ENCODE results near the gene STXBP5. TPM values are rescaled to one million over a fixed set of nuclear protein-coding genes. Genes with fewer than 3 reads are reported as not detected.

The STXBP5 gene
- total and polyA plus RNA-seq, 2 donors (not counting 1 experiment from before 2014, with no cell fraction given), result 4.6 to 24.1 TPM

GRCh38 chr6:147178355-147178754 lies 25.9 kb upstream of the STXBP5 start:
- Histone ChIP-seq H3K27me3 (replicated peaks in 1 of 4; ENCODE audit: control extremely low read depth in 1 of 4, control insufficient read depth in 3 of 4, insufficient read depth in 4 of 4, low read length in 3 of 4) (no peaks in the 10 kb centered on the region), H3K9me3 (ENCODE audit: control extremely low read depth in 1 of 3, control insufficient read depth in 2 of 3, insufficient read depth in 1 of 3, low read length in 2 of 3) (no peaks in the 10 kb centered on the region), H3K4me2 (replicated peaks; ENCODE audit: low read depth, low read length, poor library complexity, severe bottlenecking) (no peak overlapping the region), H3K9ac (ENCODE audit: low read length) (no peak overlapping the region), H3K4me1 (ENCODE audit: control insufficient read depth in 2 of 2, insufficient read depth in 2 of 2, low read length in 2 of 2) (no peaks in the 10 kb centered on the region), H3K4me3 (ENCODE audit: control extremely low read depth in 1 of 5, extremely low read depth in 1 of 5, insufficient read depth in 1 of 5, low read depth in 2 of 5, low read length in 4 of 5) (no peak overlapping the region), H3K36me3 (replicated peaks in 1 of 2; ENCODE audit: control extremely low read depth in 1 of 2, control insufficient read depth in 1 of 2, extremely low read depth in 1 of 2, insufficient read depth in 2 of 2, low read length in 1 of 2) (no peaks in the 10 kb centered on the region), H4K20me1 (ENCODE audit: control insufficient read depth, insufficient read depth, low read length, poor library complexity, severe bottlenecking) (no peaks in the 10 kb centered on the region), H3K79me2 (ENCODE audit: control insufficient read depth, insufficient read depth, low read length) (no peaks in the 10 kb centered on the region), H3K27ac (ENCODE audit: low read length in 2 of 2) (no peak overlapping the region), H2AFZ (ENCODE audit: insufficient read depth, low read depth, low read length, poor library complexity, severe bottlenecking) (no peak overlapping the region)
- Mint-ChIP-seq H3K9me3 (ENCODE audit: insufficient read depth) (no peaks in the 10 kb centered on the region), H3K27ac (no peak overlapping the region), H3K4me1 (no peaks in the 10 kb centered on the region), H3K27me3 (peaks cover 9% of the 10 kb centered on the region), H3K4me3 (no peak overlapping the region)
- ATAC-seq (ENCODE audit: low read depth) (no peak), DNase-seq (no peak)
- TF ChIP-seq EZH2 (IDR thresholded peaks at IDR 0.05; ENCODE audit: borderline replicate concordance, insufficient read depth, low read depth, low read length, poor library complexity, severe bottlenecking) (no peak), CTCF (IDR thresholded peaks at IDR 0.05) (no peak)
- intact Hi-C loops (cut with micrococcal nuclease), result no loop called here
- CTCF ChIA-PET, result no interaction called here
- POLR2A ChIA-PET, result no interaction called here

- Histone ChIP-seq H3K4me2 (replicated peaks; ENCODE audit: low read depth, low read length, poor library complexity, severe bottlenecking) (no peak overlapping the region), H3K4me1 (ENCODE audit: control insufficient read depth in 2 of 2, insufficient read depth in 2 of 2, low read length in 2 of 2) (no peaks in the 10 kb centered on the region), H3K27ac (ENCODE audit: low read length in 2 of 2) (no peak overlapping the region), H3K27me3 (replicated peaks in 1 of 4; ENCODE audit: control extremely low read depth in 1 of 4, control insufficient read depth in 3 of 4, insufficient read depth in 4 of 4, low read length in 3 of 4) (no peaks in the 10 kb centered on the region), H3K9me3 (ENCODE audit: control extremely low read depth in 1 of 3, control insufficient read depth in 2 of 3, insufficient read depth in 1 of 3, low read length in 2 of 3) (no peaks in the 10 kb centered on the region), H3K36me3 (replicated peaks in 1 of 2; ENCODE audit: control extremely low read depth in 1 of 2, control insufficient read depth in 1 of 2, extremely low read depth in 1 of 2, insufficient read depth in 2 of 2, low read length in 1 of 2) (no peaks in the 10 kb centered on the region), H2AFZ (ENCODE audit: insufficient read depth, low read depth, low read length, poor library complexity, severe bottlenecking) (no peak overlapping the region), H4K20me1 (ENCODE audit: control insufficient read depth, insufficient read depth, low read length, poor library complexity, severe bottlenecking) (no peaks in the 10 kb centered on the region), H3K4me3 (ENCODE audit: control extremely low read depth in 1 of 5, extremely low read depth in 1 of 5, insufficient read depth in 1 of 5, low read depth in 2 of 5, low read length in 4 of 5) (no peak overlapping the region), H3K9ac (ENCODE audit: low read length) (no peak overlapping the region), H3K79me2 (ENCODE audit: control insufficient read depth, insufficient read depth, low read length) (no peaks in the 10 kb centered on the region)
- no CpG with 5 or more reads among the region's 3 CpGs for WGBS (ENCODE audit: insufficient coverage)
- POLR2A ChIA-PET, result no interaction called here
- H3K4me1 Mint-ChIP-seq, result no peaks in the 10 kb centered on the region
- DNase-seq (no peak), ATAC-seq (ENCODE audit: low read depth) (no peak)
- intact Hi-C loops (cut with micrococcal nuclease), result no loop called here
- no peak overlapping the region for H3K4me3 Mint-ChIP-seq
- no peaks in the 10 kb centered on the region for H3K9me3 Mint-ChIP-seq (ENCODE audit: insufficient read depth)
- CTCF ChIA-PET, result no interaction called here
- peaks cover 11% of the 10 kb centered on the region for H3K27me3 Mint-ChIP-seq
- no peak for TF ChIP-seq CTCF (IDR thresholded peaks at IDR 0.05)
- no peak for TF ChIP-seq EZH2 (IDR thresholded peaks at IDR 0.05; ENCODE audit: borderline replicate concordance, insufficient read depth, low read depth, low read length, poor library complexity, severe bottlenecking)
- no peak overlapping the region for H3K27ac Mint-ChIP-seq
These were observed 24.4 kb upstream of the STXBP5 start for GRCh38 chr6:147179809-147180208.
